IMR-90 (cell line): ENCODE measurements around the gene SORD. TPM values are rescaled to one million over a fixed set of nuclear protein-coding genes. Genes with fewer than 3 reads are reported as not detected.

Source experiments
- ATAC-seq: fragments of 200-7000 bp; cut with Tn5 transposase; 2 replicates; pipeline ENCODE4 v1.9.1; 2020; ENCODE audit warnings: low read depth, mild to moderate bottlenecking, moderate library complexity
- BruUV-seq: library from RNA; stranded (reverse); fragments of 400-500 nt; replicated peaks from 2 replicates; lab custom pipeline; 2021; lab: Mats Ljungman, UMichigan
- CTCF ChIA-PET: fragments of 300-600 bp; formaldehyde crosslinking; extraction: SDS; loops from one replicate; lab custom pipeline; 2021; ENCODE audit warnings: antibody characterized with exemption; lab: Yijun Ruan, JAX
- POLR2A ChIA-PET: fragments of 300-600 bp; sonication (Branson Sonifier 250); formaldehyde crosslinking; loops from one replicate; lab custom pipeline; 2022; ENCODE audit warnings: antibody characterized with exemption; ENCODE audit not compliant: unreplicated experiment; lab: Charles Lee
- DNase-seq: peaks from one replicate; pipeline ENCODE4 v3.0.0; 2013
- H2AFZ ChIP-seq: replicated peaks from 2 replicates; pipeline ENCODE3; 2013; ENCODE audit warnings: low read length, mild to moderate bottlenecking; ENCODE audit not compliant: poor library complexity
- H2AK5ac ChIP-seq: 2 replicates; pipeline ENCODE4 v1.6.1; 2013; ENCODE audit warnings: low read depth, low read length, inconsistent platforms
- H2AK9ac ChIP-seq: replicated peaks from 2 replicates; pipeline ENCODE3; 2013; ENCODE audit warnings: mild to moderate bottlenecking, low read depth, low read length, moderate library complexity; ENCODE audit not compliant: poor library complexity
- H2BK120ac ChIP-seq: 2 replicates; pipeline ENCODE4 v1.6.1; 2013; ENCODE audit warnings: low read depth, low read length, inconsistent platforms
- H2BK15ac ChIP-seq: 3 replicates; pipeline ENCODE4 v1.6.1; 2013; ENCODE audit warnings: low read depth, low read length, inconsistent platforms
- H2BK20ac ChIP-seq: 2 replicates; pipeline ENCODE4 v1.6.1; 2013; ENCODE audit warnings: low read depth, mild to moderate bottlenecking, inconsistent platforms, low read length, moderate library complexity
- H2BK5ac ChIP-seq: 2 replicates; pipeline ENCODE4 v1.6.1; 2013; ENCODE audit warnings: mild to moderate bottlenecking, low read depth, low read length, inconsistent platforms; ENCODE audit not compliant: poor library complexity, severe bottlenecking
- H3K14ac ChIP-seq: replicated peaks from 2 replicates; pipeline ENCODE4 v1.6.1; 2013; ENCODE audit warnings: low read depth, low read length, inconsistent platforms
- H3K18ac ChIP-seq: 2 replicates; pipeline ENCODE4 v1.6.1; 2013; ENCODE audit warnings: low read depth, low read length, control low read depth
- H3K23ac ChIP-seq: 2 replicates; pipeline ENCODE4 v1.6.1; 2013; ENCODE audit warnings: low read depth, low read length, inconsistent platforms
- H3K27ac ChIP-seq: 2 replicates; pipeline ENCODE4 v1.5.1; 2013; ENCODE audit warnings: mild to moderate bottlenecking, control low read depth, low read length; ENCODE audit not compliant: insufficient read depth
- H3K27me3 ChIP-seq: 2 replicates; pipeline ENCODE4 v1.6.1; 2013; ENCODE audit warnings: low read length; ENCODE audit not compliant: control insufficient read depth, insufficient read depth
- H3K36me3 ChIP-seq: 2 replicates; pipeline ENCODE4 v1.6.1; 2013; ENCODE audit warnings: low read length, mixed read lengths; ENCODE audit not compliant: control insufficient read depth, insufficient read depth
- H3K4ac ChIP-seq: 2 replicates; pipeline ENCODE4 v1.6.1; 2013; ENCODE audit warnings: low read depth, low read length, inconsistent platforms
- H3K4me1 ChIP-seq: 2 replicates; pipeline ENCODE4 v1.6.1; 2013; ENCODE audit warnings: low read length, mixed read lengths; ENCODE audit not compliant: control insufficient read depth, insufficient read depth
- H3K4me2 ChIP-seq: 2 replicates; pipeline ENCODE4 v1.6.1; 2013; ENCODE audit warnings: low read depth, mild to moderate bottlenecking, control low read depth, low read length, moderate library complexity
- H3K4me3 ChIP-seq: 2 replicates; pipeline ENCODE4 v1.5.1; 2013; ENCODE audit warnings: low read depth, mild to moderate bottlenecking, control low read depth, low read length, moderate library complexity; ENCODE audit not compliant: insufficient read depth
- H3K56ac ChIP-seq: 2 replicates; pipeline ENCODE4 v1.6.1; 2013; ENCODE audit warnings: low read length, inconsistent platforms; ENCODE audit not compliant: insufficient read depth; ENCODE audit errors: extremely low read depth
- H3K79me1 ChIP-seq, 2 experiments: 2 replicates each; pipeline ENCODE4 v1.6.1; 2013; ENCODE audit warnings: low read length in 2 of 2, inconsistent platforms in 1 of 2, low read depth in 1 of 2
- H3K9ac ChIP-seq: 2 replicates; pipeline ENCODE4 v1.6.1; 2013; ENCODE audit warnings: low read depth, low read length, control low read depth
- H3K9me1 ChIP-seq: 2 replicates; pipeline ENCODE4 v1.6.1; 2013; ENCODE audit warnings: low read length, inconsistent platforms; ENCODE audit not compliant: insufficient read depth
- H3K9me3 ChIP-seq: 2 replicates; pipeline ENCODE4 v1.6.1; 2013; ENCODE audit warnings: low read length; ENCODE audit not compliant: control insufficient read depth, insufficient read depth
- H4K20me1 ChIP-seq: 2 replicates; pipeline ENCODE4 v1.6.1; 2013; ENCODE audit warnings: low read length, inconsistent platforms; ENCODE audit not compliant: insufficient read depth
- H4K5ac ChIP-seq: 2 replicates; pipeline ENCODE4 v1.6.1; 2013; ENCODE audit warnings: mild to moderate bottlenecking, low read depth, low read length, control low read depth
- H4K8ac ChIP-seq, 2 experiments: 2 replicates each; pipeline ENCODE4 v1.6.1; 2013; ENCODE audit warnings: low read depth in 2 of 2, low read length in 2 of 2, control low read depth in 1 of 2, inconsistent platforms in 1 of 2
- H4K91ac ChIP-seq: 2 replicates; pipeline ENCODE4 v1.6.1; 2013; ENCODE audit warnings: low read depth, low read length, inconsistent platforms; ENCODE audit not compliant: insufficient read depth
- FOS ChIP-seq: fragments of 150-350 bp; IDR thresholded peaks from 2 replicates; pipeline ENCODE4 v1.6.1; 2016; ENCODE audit warnings: low read depth, low read length
- WGBS, 2 experiments: methylation state at CpG; one replicate each; pipeline versions ENCODE4 v1.1.5 to v1.1.7; 2013; ENCODE audit warnings: missing lambda C conversion rate in 2 of 2; ENCODE audit not compliant: insufficient read length in 1 of 2; ENCODE audit errors: extremely low coverage in 2 of 2; 5-methylcytosine and 5-hydroxymethylcytosine counted together
- dilution Hi-C: fragments of 300-500 bp; cut with HindIII; formaldehyde crosslinking; loops from one replicate; pipeline ENCODE4 v1.14.3; 2018; ENCODE audit warnings: low sequenced_read_pairs; ENCODE audit not compliant: unreplicated experiment
- in situ Hi-C: fragments of 300-500 bp; cut with MboI; formaldehyde crosslinking; loops from 3 replicates; pipeline ENCODE4 v1.14.3; 2019; ENCODE audit warnings: low sequenced_read_pairs, inconsistent platforms, mixed read lengths
- intact Hi-C: fragments of 100-400 bp; cut with micrococcal nuclease; formaldehyde crosslinking; loops from 2 replicates; pipeline ENCODE4 v1.10.0; 2022
- polyA plus RNA-seq, 3 experiments: library from polyadenylated mRNA; depleted of rRNA; stranded (reverse); fragments of >200 nt; gene quantifications; 2 replicates each; pipeline ENCODE4 v1.2.3, GENCODE V29; 2012; ENCODE audit warnings: low replicate concordance in 1 of 3
- total RNA-seq: library from RNA; depleted of rRNA; stranded (reverse); fragments of >200 nt; gene quantifications from 2 replicates; pipeline ENCODE4 v1.2.3, GENCODE V29; 2012

Gene SORD
- total and polyA plus RNA-seq, 2 of the 4 experiments (the other 2 are of a cell fraction), result 27.6 to 34.2 TPM

- in situ Hi-C loops (no loop called here), dilution Hi-C loops (no loop called here), intact Hi-C loops (loop anchor here (1.0 to 5.0 kb wide), 5 partner anchors 60 to 267 kb away; partner anchors contain the start of gene SORD)
- Histone ChIP-seq H3K27ac (no peak overlapping the region), H3K18ac (no peak overlapping the region), H2BK20ac (no peak overlapping the region), H3K56ac (no peak overlapping the region), H2BK120ac (no peak overlapping the region), H4K20me1 (no peaks in the 10 kb centered on the region), H4K91ac (no peak overlapping the region), H3K4me3 (no peak overlapping the region), H2AK5ac (no peak overlapping the region), H3K9me1 (no peaks in the 10 kb centered on the region), H3K9me3 (no peaks in the 10 kb centered on the region), H2AFZ (no peak overlapping the region), H3K4me1 (peaks cover 3% of the 10 kb centered on the region), H2BK15ac (no peak overlapping the region), H3K27me3 (peaks cover 38% of the 10 kb centered on the region), H3K23ac (no peak overlapping the region), H3K4me2 (no peak overlapping the region), H2AK9ac (no peak overlapping the region), H3K9ac (no peak overlapping the region), H3K4ac (no peak overlapping the region), H4K8ac (no peak overlapping the region), H4K5ac (no peak overlapping the region), H3K14ac (no peak overlapping the region), H3K36me3 (no peaks in the 10 kb centered on the region), H2BK5ac (no peak overlapping the region), H3K79me1 (no peaks in the 10 kb centered on the region)
- no TSS peak for BruUV-seq
- ChIA-PET CTCF (interaction anchor here (1.0 to 1.6 kb wide), 9 partner anchors 8 to 222 kb away, joined by 3 to 16 read pairs (median 11); no protein-coding TSS in a partner anchor), POLR2A (no interaction called here)
- no peak for DNase-seq
- TF ChIP-seq FOS, result no peak
- no CpG with 5 or more reads among the region's 5 CpGs for WGBS, 2 experiments
- no peak for ATAC-seq
Measured at GRCh38 chr15:45118996-45119395, 96.0 kb downstream of the SORD start.
